Skeletal muscle satellite cell (primary cell): Measurements from ENCODE around the gene CACNA2D3.

ENCODE experiments used
- H3K27me3 ChIP-seq: 2 replicates; pipeline ENCODE4 v1.7.0; 2013; ENCODE audit warnings: low read length; ENCODE audit not compliant: control insufficient read depth, insufficient read depth
- H3K36me3 ChIP-seq: 2 replicates; pipeline ENCODE4 v1.7.0; 2013; ENCODE audit warnings: mild to moderate bottlenecking, control low read depth, low read length; ENCODE audit not compliant: insufficient read depth
- H3K4me1 ChIP-seq: 2 replicates; pipeline ENCODE4 v1.7.0; 2013; ENCODE audit warnings: low read length; ENCODE audit not compliant: control insufficient read depth, insufficient read depth
- H3K4me2 ChIP-seq: 2 replicates; pipeline ENCODE4 v1.7.0; 2013; ENCODE audit warnings: mild to moderate bottlenecking, low read length
- H3K4me3 ChIP-seq: 2 replicates; pipeline ENCODE4 v1.7.0; 2013; ENCODE audit warnings: low read length
- H3K9ac ChIP-seq: 2 replicates; pipeline ENCODE4 v1.7.0; 2013; ENCODE audit warnings: mild to moderate bottlenecking, low read depth, low read length, moderate library complexity
- H3K9me3 ChIP-seq: replicated peaks from 2 replicates; pipeline ENCODE4 v1.7.0; 2013; ENCODE audit warnings: mild to moderate bottlenecking, control low read depth, low read length

CACNA2D3 gene

GRCh38 chr3:54835701-54836100 lies 713.3 kb downstream of the CACNA2D3 start:
- H3K27me3 ChIP-seq, result no peaks in the 10 kb centered on the region
- no peak overlapping the region for H3K4me2 ChIP-seq
- H3K36me3 ChIP-seq, result no peaks in the 10 kb centered on the region
- no peak overlapping the region for H3K4me3 ChIP-seq
- no peak overlapping the region for H3K9ac ChIP-seq
- no peaks in the 10 kb centered on the region for H3K9me3 ChIP-seq
- no peaks in the 10 kb centered on the region for H3K4me1 ChIP-seq

GRCh38 chr3:54836871-54837270 lies 714.5 kb downstream of the CACNA2D3 start:
- Histone ChIP-seq H3K27me3 (no peaks in the 10 kb centered on the region), H3K4me1 (no peaks in the 10 kb centered on the region), H3K4me3 (no peak overlapping the region), H3K9ac (no peak overlapping the region), H3K36me3 (no peaks in the 10 kb centered on the region), H3K4me2 (no peak overlapping the region), H3K9me3 (no peaks in the 10 kb centered on the region)

GRCh38 chr3:54837964-54838363 lies 715.6 kb downstream of the CACNA2D3 start:
- no peak overlapping the region for H3K4me3 ChIP-seq
- no peaks in the 10 kb centered on the region for H3K36me3 ChIP-seq
- H3K4me2 ChIP-seq, result no peak overlapping the region
- no peaks in the 10 kb centered on the region for H3K4me1 ChIP-seq
- no peaks in the 10 kb centered on the region for H3K9me3 ChIP-seq
- no peaks in the 10 kb centered on the region for H3K27me3 ChIP-seq
- H3K9ac ChIP-seq, result no peak overlapping the region

GRCh38 chr3:54841471-54841870 lies 719.1 kb downstream of the CACNA2D3 start:
- no peaks in the 10 kb centered on the region for H3K4me1 ChIP-seq
- no peak overlapping the region for H3K4me3 ChIP-seq
- H3K27me3 ChIP-seq, result peaks cover 7% of the 10 kb centered on the region
- H3K36me3 ChIP-seq, result no peaks in the 10 kb centered on the region
- H3K4me2 ChIP-seq, result no peak overlapping the region
- H3K9me3 ChIP-seq, result no peaks in the 10 kb centered on the region
- no peak overlapping the region for H3K9ac ChIP-seq

- Histone ChIP-seq H3K27me3 (peaks cover 7% of the 10 kb centered on the region), H3K4me1 (no peaks in the 10 kb centered on the region), H3K36me3 (no peaks in the 10 kb centered on the region), H3K9me3 (no peaks in the 10 kb centered on the region), H3K4me2 (no peak overlapping the region), H3K4me3 (no peak overlapping the region), H3K9ac (no peak overlapping the region)
These were observed 721.0 kb downstream of the CACNA2D3 start for GRCh38 chr3:54843352-54843751.

- no peak overlapping the region for H3K9ac ChIP-seq
- no peaks in the 10 kb centered on the region for H3K36me3 ChIP-seq
- H3K4me1 ChIP-seq, result no peaks in the 10 kb centered on the region
- H3K4me2 ChIP-seq, result no peak overlapping the region
- peaks cover 7% of the 10 kb centered on the region for H3K27me3 ChIP-seq
- no peaks in the 10 kb centered on the region for H3K9me3 ChIP-seq
- no peak overlapping the region for H3K4me3 ChIP-seq
These were observed 721.9 kb downstream of the CACNA2D3 start for GRCh38 chr3:54844211-54844610.

GRCh38 chr3:54845011-54845410 lies 722.7 kb downstream of the CACNA2D3 start:
- H3K27me3 ChIP-seq, result peaks cover 15% of the 10 kb centered on the region
- no peaks in the 10 kb centered on the region for H3K36me3 ChIP-seq

GRCh38 chr3:54845551-54845950 lies 723.2 kb downstream of the CACNA2D3 start:
- Histone ChIP-seq H3K4me3 (no peak overlapping the region), H3K36me3 (no peaks in the 10 kb centered on the region), H3K9me3 (no peaks in the 10 kb centered on the region), H3K9ac (no peak overlapping the region), H3K4me2 (no peak overlapping the region), H3K27me3 (peaks cover 16% of the 10 kb centered on the region), H3K4me1 (no peaks in the 10 kb centered on the region)

More at GRCh38 chr3:54845011-54845410, 722.7 kb downstream of the CACNA2D3 start:
- no peak overlapping the region for H3K4me2 ChIP-seq
- no peak overlapping the region for H3K4me3 ChIP-seq
- H3K9me3 ChIP-seq, result no peaks in the 10 kb centered on the region
- H3K4me1 ChIP-seq, result no peaks in the 10 kb centered on the region
- no peak overlapping the region for H3K9ac ChIP-seq

GRCh38 chr3:54846119-54846518 lies 723.8 kb downstream of the CACNA2D3 start:
- Histone ChIP-seq H3K36me3 (no peaks in the 10 kb centered on the region), H3K4me2 (no peak overlapping the region), H3K9ac (no peak overlapping the region)

GRCh38 chr3:54847361-54847760 lies 725.0 kb downstream of the CACNA2D3 start:
- Histone ChIP-seq H3K4me1 (no peaks in the 10 kb centered on the region), H3K4me3 (no peak overlapping the region), H3K4me2 (no peak overlapping the region), H3K9me3 (no peaks in the 10 kb centered on the region), H3K9ac (no peak overlapping the region), H3K27me3 (peaks cover 16% of the 10 kb centered on the region), H3K36me3 (no peaks in the 10 kb centered on the region)

More at GRCh38 chr3:54846119-54846518, 723.8 kb downstream of the CACNA2D3 start:
- Histone ChIP-seq H3K4me1 (no peaks in the 10 kb centered on the region), H3K27me3 (peaks cover 16% of the 10 kb centered on the region), H3K9me3 (no peaks in the 10 kb centered on the region), H3K4me3 (no peak overlapping the region)

- Histone ChIP-seq H3K4me3 (no peak overlapping the region), H3K9me3 (no peaks in the 10 kb centered on the region), H3K4me1 (peaks cover 4% of the 10 kb centered on the region), H3K9ac (no peak overlapping the region), H3K27me3 (peaks cover 9% of the 10 kb centered on the region), H3K4me2 (no peak overlapping the region), H3K36me3 (no peaks in the 10 kb centered on the region)
These were observed 727.0 kb downstream of the CACNA2D3 start for GRCh38 chr3:54849360-54849759.

GRCh38 chr3:54850484-54851018 lies 728.2 kb downstream of the CACNA2D3 start:
- Histone ChIP-seq H3K9ac (no peak overlapping the region), H3K4me1 (peaks cover 4% of the 10 kb centered on the region), H3K27me3 (peaks cover 8% of the 10 kb centered on the region), H3K4me2 (no peak overlapping the region), H3K4me3 (no peak overlapping the region), H3K36me3 (no peaks in the 10 kb centered on the region), H3K9me3 (no peaks in the 10 kb centered on the region)
